HG03108 (cell line): ENCODE data around the gene OPRD1.

ENCODE experiments used
- ATAC-seq: cut with Tn5 transposase; IDR thresholded peaks from one replicate; pipeline ENCODE4 v1.9.1; 2021; ENCODE audit warnings: moderate library complexity; ENCODE audit not compliant: unreplicated experiment

OPRD1 gene

GRCh38 chr1:28902738-28903137, 90.8 kb downstream of the OPRD1 start:
- ATAC-seq = no peak

- ATAC-seq = no peak
Observed at GRCh38 chr1:28905921-28906666, 94.1 kb downstream of the OPRD1 start.

- ATAC-seq = no peak
Observed at GRCh38 chr1:28909198-28909597, 97.2 kb downstream of the OPRD1 start.

GRCh38 chr1:28910379-28911115, 98.6 kb downstream of the OPRD1 start:
- ATAC-seq = no peak

GRCh38 chr1:28913786-28914227, 101.8 kb downstream of the OPRD1 start:
- ATAC-seq = no peak

GRCh38 chr1:28914228-28915030, 102.5 kb downstream of the OPRD1 start, which contains the start of gene EPB41:
Gene EPB41 (plus strand): TSS chr1:28914569. CDS start chr1:28987438, 72,869 bp downstream.
- ATAC-seq = peak; percentile 70

- ATAC-seq = no peak
Observed at GRCh38 chr1:28915031-28915895, 103.3 kb downstream of the OPRD1 start.

- no peak for ATAC-seq
Observed at GRCh38 chr1:28917757-28918118, 105.8 kb downstream of the OPRD1 start.
